UCSD-AML1 (cell line): ENCODE data around the gene BCLAF1.
"Not testable (repeated sequence)": the region's sequence is repeated elsewhere in the genome, so short reads cannot be mapped to it uniquely, and the experiment has no call there.

Source experiments
- DNase-seq: peaks from one replicate; lab custom pipeline; 2025; ENCODE audit not compliant: unreplicated experiment; lab: John Stamatoyannopoulos, UW

The BCLAF1 gene

DNA sequence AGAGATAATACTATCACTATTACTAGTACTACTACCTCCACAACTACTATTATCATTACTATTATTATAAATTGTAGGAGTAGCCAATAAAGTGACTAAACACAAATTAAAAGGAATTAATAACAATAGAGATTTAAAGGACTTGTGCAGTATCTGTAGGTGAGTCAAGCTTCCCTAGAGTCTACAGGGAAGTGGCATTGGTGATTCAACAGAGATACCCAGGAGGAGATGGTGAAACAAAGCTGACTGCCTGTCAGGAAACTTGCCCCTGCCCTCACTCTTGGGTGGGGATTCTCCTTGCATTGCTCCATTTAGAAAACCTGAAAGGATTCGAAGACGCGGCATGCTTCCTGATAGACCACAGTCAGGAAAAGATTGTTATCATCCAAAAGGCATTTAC, 23.3 kb upstream of the BCLAF1 start:
- DNase-seq: no peak

DNA sequence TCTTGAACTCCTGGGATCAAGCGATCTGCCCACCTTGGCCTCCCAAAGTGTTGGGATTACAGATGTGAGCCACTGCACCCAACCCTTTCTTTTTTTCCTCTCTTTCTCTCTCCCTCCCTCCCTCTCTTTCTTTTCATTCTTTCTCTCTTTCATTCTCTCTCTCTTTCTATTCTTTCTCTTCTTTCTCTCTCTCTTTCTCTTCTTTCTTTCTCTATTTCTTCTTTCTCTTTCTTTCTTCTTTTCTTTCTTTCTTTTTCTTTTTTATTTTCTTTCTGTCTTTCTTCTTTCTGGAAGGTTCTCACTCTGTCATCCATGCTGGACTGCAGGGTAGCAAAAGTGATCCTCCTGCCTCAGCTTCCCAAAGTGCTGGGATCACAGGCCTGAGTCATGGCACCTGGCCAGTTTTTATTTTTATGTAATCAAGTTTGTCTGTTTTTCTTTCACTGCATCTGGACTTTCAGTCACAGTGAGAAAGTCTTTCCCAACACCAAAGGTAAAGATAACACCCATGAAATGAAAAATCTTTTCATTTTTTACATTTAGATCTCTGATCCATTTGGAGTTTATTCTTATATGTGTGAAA, 20.2 kb upstream of the BCLAF1 start:
- no peak for DNase-seq

DNA sequence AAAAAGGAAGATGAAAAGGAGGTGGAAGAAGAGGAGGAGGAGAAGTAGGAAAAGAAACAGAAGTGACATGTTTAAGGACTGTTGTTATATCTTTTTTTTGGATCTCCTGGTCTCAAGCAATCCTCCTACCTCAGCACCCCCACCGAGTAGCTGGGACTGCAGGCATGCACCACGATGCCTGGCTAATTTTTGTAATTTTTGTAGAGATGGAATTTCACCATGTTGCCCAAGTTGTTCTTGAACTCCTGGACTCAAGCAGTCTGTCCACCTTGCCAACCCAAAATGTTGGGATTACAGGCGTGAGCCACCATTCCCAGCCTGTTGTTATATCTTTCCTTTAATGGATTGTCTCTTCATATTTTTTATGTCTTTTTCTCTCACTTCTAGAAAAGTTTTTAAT, 19.5 kb upstream of the BCLAF1 start:
- DNase-seq: no peak

DNA sequence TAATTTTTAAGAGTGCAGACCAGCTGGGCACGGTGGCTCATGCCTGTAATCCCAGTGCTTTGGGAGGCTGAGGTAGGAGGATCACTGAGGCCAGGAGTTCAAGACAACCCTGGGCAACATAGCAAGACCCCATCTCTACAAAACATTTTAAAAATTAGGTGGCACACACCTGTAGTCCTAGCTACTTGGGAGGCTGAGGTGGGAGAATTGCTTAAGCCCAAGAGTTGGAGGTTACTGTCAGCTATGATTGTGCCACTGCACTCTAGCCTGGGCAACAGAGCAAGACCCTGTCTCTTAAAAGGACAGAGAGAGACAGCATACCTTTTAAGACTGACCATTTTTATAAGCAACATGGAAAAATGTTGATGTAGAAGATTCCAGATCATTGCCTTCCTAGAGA, 18.8 kb upstream of the BCLAF1 start:
- not testable (repeated sequence) for DNase-seq

DNA sequence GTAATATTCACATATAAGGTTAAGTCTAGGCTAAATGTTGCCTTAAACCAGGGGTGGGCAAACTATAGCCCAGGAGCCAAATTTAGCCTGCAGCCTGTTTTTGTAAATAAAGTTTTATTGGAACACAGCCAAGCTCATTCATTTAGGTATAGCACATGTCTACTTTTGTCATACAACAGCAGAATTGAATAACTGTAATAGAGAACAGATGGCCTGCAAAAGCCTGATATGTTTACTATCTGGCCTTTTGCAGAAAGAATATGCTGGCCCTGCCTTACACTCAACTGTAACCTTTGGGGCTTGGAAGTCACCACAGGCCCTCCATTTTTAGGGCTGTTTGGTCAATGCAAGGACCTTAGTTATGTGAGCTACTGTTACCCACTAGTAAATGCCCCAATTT, 17.7 kb upstream of the BCLAF1 start:
- no peak for DNase-seq

DNA sequence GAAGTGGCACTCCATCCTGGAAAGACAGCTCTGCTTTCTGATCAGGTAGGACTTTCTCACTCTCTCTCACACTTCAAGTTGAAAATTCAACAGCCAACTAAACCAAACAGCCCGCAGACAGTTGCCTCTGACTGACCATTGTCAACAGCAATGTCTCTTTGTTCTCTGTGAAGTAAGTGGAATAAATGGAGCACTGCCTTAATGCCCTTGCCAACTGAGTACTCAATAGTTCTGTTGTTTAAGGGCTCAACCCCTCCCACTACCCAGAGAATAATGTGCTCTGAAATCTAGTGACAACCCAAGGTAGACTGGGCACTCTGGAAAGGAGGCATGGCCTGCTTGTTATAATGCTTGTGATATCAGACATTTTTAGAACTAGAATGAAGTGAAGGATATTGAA, 16.8 kb upstream of the BCLAF1 start:
- DNase-seq: no peak

DNA sequence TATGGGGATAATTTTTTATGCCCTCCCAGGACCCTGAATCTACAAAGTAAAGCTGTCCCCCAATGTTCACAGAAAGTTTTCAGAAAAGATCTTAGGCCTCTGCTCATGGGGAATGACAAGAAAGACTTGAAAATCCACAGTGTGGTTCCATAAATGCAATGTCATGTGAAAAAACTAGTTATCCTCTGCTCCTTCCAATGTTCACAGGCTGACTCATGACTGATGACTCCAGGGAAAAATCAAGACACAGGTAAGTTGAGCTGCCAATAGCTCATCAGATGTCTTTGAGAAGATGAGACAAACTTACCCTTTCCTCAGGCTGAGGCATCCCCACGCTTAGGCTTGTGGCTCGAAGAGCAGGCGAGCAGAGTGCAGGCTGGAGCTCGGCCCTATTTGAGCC, 14.8 kb upstream of the BCLAF1 start:
- DNase-seq: no peak

DNA sequence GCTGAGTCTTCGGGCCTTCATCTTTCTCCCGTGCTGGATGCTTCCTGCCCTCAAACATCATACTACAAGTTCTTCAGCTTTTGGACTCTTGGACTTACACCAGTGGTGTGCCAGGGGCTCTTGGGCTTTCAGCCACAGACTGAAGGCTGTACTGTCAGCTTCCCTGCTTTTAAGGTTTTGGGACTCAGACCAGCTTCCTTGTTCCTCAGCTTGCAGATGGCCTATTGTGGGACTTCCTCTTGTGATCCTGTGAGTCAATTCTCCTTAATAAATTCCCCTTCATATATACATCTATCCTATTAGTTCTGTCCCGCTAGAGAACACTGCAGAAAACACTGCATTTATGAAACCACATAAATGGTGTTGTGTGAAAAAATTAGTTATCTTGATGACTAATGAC, 13.9 kb upstream of the BCLAF1 start:
- no peak for DNase-seq

DNA sequence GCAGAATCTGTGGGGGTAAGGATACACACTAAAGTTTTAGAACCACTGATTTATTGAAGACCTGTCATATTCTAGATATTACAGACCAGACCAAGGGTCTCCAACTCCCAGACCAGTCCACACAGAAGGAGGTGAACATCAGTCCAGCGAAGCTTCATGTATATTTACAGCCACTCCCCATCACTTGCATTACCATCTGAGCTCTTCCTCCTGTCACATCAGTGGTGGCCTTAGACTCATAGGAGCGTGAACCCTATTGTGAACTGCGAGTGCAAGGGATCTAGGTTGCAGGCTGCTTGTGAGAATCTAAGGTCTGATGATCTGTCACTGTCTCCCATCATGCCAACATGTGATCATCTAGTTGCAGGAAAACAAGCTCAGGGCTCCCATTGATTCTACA, 5.0 kb upstream of the BCLAF1 start:
- no peak for DNase-seq

DNA sequence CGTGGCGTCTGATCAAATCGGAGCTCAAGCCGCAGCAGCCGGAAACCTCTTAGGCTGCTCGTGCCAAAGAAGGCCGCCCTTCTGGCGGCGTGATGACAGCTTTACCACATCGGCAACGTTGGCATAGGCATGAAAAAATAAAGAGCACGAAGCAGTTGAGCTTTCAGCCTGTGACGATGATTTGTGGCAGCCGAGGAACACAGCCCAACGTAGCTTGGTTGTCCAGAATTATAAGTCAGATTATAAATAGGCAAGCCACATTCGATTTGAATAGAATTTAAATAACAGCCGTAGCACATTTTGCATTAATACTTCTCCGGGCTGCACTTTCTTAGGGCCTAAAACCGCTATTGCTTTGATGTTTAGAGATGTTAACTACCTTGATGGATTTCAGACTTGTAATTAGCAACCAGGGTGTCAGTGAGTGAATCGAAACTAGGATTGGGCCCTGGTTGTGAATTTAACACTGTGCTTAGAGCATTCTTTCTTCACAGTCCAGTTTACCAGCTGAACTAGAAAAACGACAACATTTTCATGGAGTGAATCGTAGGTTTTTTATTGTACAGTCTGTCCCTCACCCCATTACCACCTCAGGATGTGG, 864 bp upstream of the BCLAF1 start:
- peak; percentile 78 for DNase-seq

DNA sequence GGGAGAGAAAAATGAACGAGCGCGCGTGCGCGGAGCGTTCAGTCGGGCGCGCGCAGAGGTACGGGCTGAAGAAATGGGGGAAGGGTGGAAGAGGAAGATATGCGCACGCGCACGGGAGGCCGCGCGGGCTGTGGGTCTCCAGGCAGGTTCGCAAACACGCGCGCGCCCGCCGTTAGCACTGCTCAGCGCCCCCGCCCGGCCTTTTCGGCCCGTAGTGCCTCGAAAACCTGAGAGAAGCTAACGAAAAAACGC, 393 bp downstream of the BCLAF1 start:
- peak; percentile 90 for DNase-seq

DNA sequence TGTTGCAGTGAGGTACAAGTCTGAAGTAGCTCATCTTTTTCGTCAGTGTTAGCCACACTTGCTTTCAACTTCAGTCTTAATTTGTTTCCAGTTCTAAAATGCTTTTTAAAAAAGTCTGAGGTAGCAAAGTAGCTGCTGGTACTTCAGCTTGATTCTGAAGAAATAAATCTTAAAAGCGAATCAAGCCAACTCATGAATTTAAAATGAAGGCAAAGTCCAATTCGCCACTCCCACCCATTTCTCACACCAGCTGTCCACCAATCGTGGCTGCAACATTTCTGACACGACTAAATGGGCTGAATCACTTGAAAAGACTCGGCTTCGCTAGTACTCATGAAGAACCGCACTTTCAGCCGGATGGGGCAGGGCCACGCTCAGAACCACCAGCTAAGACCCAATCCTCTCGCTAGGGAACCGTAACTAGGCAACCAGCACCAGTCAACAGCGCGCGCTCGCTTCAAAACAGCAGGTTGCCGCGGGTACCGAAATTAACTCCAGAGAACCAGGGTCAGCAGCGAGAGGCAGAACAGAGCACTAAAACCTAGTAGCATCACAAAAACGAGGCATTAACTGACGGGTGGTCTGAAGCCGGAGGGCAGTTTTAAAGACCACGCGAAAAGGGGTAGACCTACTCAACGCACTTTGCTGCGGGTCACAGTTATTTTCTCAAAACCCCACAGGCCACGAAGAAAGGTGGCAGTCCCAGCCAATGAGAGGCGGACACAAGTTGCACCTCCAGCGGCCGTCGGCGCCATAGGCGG, 900 bp downstream of the BCLAF1 start:
- peak; percentile 64 for DNase-seq

DNA sequence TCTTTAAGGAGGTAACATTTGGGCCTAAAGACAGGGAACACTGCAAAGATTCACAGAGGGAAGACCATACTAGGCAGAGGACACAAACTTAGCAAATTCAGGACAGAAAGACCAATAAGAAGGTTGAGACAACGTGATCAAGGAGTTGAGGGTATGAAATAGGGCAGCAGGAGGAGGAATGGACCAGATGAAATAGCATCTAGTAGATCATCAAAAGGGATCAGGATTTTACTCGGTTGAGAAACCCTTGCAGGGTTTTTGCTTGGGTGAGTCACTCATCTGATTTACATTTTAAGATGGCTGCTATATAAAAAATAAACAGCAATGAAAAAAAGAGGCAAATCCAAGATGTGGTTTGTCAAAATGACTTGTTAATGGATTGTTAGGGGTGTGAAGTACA, 4.7 kb downstream of the BCLAF1 start:
- DNase-seq: no peak

DNA sequence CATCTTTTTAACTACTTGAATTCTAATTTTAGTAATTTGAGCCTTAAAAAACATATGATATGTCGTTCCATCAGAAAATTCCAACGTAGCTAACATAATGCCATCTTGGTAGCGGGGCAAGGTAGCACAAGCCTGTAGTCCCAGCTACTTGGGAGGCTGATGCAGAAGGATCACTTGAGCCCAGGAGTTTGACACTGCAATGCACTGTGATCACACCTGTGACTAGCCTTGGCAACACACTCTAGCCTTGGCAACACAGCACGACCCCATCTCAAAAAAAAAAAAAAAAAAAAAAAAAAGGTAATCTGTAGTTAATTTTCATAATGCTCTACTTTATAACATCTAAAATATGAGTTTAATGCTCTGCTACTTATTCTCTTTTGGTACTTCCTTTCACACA, 6.7 kb downstream of the BCLAF1 start:
- DNase-seq: no peak

DNA sequence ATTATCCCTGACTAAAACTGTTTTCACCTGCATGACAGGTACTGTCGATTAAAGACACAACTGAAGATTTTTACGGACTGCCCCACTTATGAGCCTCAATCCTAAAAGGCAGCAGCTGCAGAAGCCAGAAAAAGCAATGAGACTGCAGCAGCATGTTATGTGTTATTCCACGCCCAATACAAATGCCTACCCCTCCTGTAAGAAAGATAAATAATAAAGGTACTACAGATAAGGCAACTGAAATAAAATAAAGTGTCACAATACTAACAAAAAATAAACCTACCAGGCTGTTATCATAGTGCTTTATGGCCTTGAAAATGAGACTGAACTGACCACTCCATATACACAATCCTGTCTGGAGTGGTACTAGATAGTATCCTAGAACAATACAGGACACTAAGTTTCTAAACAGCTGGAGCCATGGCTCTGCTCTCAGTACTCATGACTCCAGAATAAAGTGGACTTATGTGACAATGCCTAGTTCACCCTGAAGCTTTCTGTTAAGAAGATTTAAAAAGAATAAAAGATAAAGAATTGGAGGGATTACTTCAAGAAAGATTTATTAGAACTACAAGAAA, 9.5 kb downstream of the BCLAF1 start:
- no peak for DNase-seq

DNA sequence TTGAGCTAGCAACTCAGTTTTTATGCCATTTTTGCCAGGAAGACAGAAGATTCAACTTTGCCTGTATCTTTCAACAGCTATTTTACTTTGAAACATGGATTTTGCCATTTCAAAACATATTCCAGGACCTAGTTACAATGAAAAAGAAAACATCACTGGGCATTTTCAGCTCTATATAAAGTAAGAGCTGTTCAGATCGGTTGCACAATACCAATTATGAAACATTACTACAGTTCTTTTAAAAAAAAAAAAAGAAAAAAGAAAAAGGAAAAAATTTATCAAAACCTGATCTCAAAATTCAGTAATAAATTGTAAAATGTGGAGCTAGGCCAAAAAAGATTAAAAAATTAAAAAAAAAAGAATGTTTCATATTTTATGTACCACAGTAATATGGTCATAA, 15.6 kb downstream of the BCLAF1 start:
- no peak for DNase-seq

DNA sequence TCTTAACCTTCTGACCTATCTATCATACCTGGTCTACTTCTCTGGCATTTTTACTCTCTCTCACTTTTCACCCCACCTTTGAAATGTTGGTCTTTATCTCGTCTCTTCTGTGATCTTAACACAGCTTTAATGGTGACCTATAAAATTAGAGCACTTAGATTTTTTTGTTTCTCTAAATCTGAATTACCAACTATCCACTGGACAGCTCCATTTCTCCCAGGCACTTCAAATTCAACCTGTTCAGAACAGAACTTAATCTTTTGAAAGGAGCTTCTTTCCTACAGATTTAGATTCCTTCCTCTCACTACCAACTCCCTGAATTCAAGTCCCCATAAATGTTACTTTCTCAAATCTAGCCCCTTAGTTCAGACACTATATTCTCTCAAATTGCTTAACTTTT, 24.5 kb downstream of the BCLAF1 start:
- no peak for DNase-seq

DNA sequence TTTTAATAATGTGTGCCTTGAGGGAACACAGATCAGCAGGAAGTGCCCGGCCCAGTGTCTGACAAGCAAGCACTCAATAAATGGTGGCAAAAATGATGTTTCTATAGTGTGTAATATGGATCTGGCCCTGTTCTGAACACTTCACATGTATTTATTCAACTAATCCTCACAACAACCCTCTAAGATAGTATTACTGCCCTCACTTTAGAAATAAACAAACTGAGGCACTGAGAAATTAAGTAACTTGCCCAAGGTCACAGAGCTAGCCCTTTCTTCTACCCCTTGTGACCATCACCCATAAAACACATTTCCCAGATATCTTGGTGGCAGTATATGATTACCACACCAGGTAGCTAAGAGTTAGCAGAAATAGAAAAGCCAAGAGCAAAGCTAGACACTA, 26.7 kb downstream of the BCLAF1 start:
- DNase-seq: no peak

DNA sequence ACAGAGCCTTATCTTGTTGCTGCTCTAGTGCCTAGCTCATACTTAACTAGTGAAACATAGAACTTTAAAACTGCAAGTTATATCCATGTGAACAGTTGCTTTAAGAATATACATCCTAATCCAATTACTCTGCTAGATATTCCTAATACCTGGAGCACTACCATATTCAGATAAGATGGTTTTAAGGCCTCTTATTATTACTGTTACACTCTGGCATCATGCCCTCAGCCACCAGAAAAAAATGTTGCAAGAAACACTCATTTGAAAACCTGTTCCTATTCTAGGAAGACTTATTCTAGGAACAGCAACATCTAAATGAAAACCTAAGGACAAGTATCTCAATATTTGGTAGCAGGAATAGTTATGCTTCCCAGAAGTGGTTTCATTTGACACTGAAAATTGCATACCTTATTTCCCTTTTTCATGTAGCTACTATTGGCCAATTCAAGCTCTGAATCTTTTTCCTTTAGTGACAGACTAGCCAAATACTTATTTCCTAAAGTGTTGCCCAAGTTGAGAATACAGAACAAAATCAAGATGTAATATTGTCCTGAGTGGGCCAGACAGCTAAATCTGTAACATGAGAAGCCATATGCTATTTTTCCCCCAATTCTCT, 34.7 kb downstream of the BCLAF1 start:
- DNase-seq: no peak

DNA sequence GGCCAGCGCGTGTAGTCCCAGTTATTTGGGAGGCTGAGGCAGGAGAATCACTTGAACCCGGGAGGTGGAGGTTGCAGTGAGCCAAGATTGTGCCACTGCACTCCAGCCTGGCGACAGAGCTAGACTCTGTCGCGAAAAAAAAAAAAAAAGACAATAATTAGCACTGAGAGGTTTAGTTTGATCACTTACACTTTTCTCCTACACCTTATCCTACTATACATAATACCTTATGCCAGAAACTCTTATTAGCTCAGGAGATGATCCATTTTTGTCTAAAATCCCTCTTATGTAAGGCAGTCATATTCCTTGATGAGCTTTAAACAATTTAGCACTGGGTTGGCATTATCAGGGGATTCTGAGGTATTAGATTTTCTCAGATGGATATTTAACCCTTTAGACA, 35.9 kb downstream of the BCLAF1 start:
- DNase-seq: no peak

DNA sequence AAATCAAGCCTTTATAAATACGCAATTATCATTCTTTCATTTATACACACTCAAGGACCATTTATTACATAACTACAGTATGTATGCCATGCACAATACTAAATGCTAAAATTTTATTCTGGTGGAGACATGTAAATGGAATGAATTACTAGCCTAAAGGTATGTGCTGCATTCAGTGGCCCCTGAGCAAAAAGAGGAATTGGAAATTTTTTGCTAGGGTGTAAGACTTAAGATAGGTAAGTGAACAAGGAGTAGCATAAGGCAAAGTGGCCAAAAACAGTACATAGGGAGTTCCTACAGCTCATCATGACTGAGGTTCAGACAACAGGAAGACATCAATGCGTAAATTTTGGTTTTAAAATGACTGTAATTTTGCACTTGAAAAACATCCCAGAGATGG, 37.2 kb downstream of the BCLAF1 start:
- no peak for DNase-seq

DNA sequence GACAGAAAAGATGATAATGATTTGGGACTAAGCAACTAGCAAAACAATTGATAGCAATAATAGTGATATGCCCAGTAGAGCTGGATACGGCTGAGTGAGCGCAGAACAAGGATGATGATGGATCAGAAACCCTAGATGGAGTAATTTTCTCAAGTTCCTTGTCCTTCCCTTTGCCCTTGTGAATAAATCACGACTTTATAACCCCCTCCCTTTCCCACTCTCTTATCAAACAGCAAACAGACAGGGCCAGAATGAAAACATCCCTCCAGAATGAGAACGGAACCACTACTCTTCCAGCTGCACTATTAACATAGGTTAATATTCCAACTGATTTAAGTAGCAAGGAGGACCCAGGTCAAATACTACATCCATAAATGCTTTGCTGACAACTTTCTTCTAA, 38.3 kb downstream of the BCLAF1 start:
- no peak for DNase-seq
